Inferior parietal cortex (tissue), 1 donor: ENCODE data around the gene SEMA4A.
"Not testable (repeated sequence)": the region's sequence is repeated elsewhere in the genome, so short reads cannot be mapped to it uniquely, and the experiment has no call there.

Experiments used
- DNase-seq: peaks from one replicate; pipeline ENCODE4 v3.0.0-alpha.2; 2016; ENCODE audit errors: extremely low spot score

SEMA4A gene

DNA sequence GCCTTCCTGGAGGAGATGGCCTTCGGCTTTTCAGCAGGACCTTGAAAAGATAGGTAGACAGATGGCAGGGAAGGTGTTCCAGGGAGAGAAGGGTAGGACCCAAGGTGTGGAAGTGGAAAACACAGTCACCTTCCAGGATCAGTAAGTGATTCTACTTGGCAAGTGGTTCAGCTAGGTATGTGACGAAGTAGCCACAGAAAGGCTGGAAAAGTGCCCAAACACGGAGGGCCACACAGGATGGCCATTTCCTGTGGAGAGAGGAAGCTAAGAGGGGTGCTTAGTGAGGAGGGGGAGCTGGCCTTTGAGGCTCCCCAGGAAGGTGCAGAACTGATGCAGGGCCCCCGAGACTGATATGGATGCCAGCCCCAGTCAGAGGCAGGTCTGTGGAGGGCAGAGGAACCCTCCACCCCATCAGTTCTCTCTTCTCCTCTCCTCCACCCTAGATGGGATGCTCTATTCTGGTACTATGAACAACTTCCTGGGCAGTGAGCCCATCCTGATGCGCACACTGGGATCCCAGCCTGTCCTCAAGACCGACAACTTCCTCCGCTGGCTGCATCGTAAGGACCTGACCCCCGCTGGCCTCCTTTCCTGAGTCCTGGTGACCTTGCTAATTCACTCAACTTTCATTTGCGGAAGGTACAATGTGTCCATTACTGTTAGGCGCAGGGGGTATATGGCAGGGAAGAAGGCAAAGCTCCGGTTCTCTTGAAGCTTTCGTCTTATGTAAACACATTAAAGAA, 6.8 kb downstream of the SEMA4A start:
- DNase-seq: no peak

DNA sequence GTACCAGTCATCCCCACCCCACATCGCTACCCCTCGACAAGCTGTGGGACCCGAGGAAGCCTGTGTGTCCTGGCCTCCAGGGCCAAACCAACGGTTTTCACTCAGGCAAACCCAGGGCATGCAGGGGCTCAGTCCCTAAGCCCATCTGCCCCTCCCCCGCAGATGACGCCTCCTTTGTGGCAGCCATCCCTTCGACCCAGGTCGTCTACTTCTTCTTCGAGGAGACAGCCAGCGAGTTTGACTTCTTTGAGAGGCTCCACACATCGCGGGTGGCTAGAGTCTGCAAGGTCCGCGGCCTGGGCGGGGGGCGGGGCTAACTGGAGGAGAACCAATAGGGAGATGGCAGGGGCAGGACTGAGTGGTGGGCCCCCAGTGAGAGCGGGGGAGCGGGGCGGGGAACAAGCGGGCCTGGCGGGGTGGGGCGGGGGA, 7.4 kb downstream of the SEMA4A start:
- DNase-seq: no peak

DNA sequence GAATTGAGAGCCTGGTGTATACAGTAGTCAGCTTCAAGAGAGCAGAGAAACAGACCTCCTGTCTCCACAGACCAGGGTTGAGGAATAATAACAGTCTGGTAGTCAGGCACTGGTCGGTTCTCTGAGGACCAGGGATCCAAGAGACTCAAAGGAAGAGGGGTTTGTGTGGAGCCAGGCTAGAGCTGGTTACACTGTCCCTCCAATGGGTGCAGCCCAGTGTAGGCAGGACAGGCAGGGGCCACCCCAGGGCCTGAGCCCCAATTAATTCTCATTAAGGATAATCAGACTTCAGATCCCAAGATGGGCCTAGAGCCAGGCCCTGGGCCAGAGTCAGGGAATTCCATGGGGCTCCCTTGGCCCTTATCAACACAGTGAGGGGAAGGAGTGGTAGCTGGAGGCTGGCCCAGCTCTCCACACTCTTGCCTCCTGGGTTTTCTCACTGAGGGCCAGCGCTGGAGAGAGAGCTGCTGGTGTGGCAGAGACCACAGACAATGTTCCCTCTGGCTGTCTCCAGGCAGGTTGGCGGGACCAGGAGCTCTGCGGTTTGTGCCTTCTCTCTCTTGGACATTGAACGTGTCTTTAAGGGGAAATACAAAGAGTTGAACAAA, 9.1 kb downstream of the SEMA4A start:
- no peak for DNase-seq

DNA sequence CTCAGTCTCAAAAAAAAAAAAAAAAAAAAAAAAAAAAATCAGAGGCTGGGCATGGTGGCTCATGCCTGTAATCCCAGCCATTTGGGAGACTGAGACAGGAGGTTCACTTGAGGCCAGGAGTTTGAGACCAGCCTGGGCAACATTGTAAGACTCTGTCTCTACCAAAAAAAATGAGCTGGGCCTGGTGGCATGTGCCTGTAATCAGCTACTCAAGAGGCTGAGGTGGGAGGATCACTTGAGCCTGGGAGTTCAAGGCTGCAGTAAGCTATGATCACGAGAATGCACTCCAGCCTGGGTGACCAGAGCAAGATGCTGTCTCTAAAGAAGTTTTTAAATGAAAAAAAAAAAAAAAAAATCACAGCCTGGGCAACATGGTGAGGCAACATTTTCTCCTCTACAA, 10.3 kb downstream of the SEMA4A start:
- no peak for DNase-seq

DNA sequence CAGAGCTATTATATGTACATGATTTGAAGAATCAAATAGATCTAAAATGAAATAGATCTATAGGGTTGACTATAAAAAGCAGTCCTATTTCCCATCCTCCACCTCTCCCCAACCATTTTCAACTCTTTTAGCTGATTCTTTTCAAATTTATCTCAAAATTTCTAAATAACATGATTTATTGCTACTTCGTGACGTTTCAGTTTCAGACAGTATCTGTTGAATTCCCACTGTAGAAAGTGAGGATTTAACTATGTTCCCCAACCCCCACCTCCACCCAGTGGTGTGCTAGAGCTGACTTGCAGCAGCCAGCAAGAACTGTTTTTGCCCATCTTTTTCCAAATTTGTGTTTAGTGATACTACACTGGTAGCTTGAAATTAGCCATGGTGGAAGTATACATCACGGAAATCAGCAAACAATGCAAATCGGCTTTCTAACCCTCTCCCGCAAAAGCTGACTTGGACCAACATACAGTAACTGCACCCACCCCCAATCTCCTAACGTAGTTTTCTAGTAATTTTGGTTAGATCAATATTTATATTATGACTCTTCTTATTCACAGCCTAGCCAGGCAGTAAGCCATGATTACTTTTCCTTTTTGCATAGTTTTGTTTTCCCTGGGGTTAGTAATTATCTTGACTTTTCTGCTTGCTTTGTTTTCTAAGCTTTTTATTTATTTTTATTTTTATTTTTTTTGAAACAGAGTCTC, 10.9 kb downstream of the SEMA4A start:
- DNase-seq: no peak

DNA sequence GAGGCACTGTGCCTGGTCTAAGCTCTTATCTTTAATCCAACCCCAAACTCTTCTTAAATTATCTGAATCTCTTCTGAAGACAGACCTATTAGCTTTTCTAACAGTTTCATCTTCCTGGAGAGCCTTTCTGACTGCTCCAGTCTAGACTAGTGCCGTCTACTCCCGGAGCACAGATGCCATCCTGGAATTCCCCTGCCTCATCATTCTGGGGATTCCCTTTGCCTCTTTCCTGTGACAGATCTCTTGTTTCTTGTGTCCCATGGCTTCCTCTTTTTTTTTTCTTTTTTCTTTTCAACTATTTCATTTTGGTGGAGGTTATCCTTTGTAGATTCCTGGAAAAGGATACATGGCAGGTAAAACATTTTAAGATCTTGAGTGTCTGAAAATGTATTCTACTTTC, 11.7 kb downstream of the SEMA4A start:
- no peak for DNase-seq

DNA sequence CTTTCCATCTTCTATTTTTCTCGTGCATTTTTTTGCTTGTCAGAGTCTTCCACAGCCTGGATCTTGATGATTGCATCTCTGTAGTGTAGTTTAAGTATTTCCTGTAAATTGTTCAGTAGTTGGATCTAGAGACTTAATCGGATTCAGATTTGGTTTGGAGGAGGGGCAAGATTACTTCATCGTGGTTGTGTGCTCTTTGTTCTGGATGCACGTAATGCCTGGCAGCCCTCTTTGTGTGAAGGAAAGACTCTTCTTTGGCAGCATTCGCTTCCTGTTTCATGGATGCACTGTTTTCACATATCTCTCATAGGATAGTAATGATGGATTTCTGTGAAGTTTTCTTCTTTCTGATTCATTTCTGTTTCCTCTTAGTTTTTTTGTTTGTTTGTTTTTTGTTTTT, 14.2 kb downstream of the SEMA4A start:
- DNase-seq: no peak

DNA sequence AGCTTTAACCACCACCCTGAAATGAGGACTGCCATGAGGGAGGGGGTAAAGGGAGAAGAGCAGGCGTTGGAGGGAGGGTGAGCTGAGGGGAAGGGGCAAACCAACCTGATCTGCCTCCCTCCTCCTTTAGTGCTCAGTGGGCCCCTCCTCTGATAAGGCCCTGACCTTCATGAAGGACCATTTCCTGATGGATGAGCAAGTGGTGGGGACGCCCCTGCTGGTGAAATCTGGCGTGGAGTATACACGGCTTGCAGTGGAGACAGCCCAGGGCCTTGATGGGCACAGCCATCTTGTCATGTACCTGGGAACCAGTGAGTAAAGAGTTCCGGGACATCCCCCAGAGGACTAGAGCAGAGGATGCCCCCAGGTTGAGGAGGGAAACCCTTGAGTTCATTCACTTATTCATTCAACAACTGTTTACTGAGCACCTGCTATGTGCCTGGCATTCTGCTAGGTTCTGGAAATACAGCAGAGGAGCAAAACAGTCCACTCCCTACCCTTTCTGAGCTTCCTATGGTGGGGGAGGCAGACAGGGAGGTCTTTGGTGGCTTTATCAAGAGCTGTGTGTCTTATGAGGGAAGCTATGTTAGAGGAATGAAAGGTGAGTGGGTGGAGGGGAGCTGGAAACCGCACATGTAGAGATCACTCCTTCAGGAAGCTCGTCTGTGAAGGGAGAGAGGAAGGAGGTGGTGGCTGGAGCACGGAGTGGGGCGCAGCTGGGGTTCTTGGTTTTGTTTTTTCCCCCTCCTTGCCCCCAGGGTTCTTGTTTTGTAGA, 19.5 kb downstream of the SEMA4A start:
- no peak for DNase-seq

DNA sequence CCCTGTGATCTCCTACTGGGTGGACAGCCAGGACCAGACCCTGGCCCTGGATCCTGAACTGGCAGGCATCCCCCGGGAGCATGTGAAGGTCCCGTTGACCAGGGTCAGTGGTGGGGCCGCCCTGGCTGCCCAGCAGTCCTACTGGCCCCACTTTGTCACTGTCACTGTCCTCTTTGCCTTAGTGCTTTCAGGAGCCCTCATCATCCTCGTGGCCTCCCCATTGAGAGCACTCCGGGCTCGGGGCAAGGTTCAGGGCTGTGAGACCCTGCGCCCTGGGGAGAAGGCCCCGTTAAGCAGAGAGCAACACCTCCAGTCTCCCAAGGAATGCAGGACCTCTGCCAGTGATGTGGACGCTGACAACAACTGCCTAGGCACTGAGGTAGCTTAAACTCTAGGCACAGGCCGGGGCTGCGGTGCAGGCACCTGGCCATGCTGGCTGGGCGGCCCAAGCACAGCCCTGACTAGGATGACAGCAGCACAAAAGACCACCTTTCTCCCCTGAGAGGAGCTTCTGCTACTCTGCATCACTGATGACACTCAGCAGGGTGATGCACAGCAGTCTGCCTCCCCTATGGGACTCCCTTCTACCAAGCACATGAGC, 23.3 kb downstream of the SEMA4A start:
- no peak for DNase-seq

DNA sequence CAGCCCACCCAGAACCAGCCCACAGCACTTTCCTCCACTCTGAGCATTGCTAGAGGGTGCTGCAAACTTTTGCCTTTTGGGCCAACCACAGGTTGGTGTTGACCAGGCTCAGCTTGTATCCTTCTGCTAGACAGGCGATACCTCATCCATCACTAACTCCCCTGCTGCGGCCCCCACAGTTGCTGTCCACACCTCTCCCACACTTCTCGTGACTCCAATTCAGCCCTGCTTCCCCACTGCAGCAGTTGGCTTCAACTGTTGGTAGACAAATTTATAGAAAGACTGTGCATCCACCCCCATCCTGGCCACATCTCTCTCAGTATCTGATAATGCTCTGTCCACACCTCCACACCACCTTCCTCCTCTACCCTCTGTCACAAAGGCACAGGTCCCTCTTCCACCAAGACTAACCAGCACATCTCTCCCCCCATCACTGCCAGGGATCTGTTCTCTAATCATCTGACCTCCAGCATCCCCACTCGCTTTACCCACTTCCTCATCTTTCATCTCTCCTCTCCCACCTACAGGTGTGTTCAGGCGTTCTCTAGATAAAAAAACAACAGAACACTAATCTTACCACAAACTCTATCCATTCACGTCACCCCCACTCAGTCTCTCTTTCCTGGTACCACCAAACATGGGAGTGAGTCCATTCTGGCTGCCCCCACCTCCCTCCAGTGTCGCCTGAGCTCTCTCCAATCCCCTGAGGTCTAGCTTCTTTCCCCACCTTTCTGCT, 24.7 kb downstream of the SEMA4A start:
- no peak for DNase-seq

DNA sequence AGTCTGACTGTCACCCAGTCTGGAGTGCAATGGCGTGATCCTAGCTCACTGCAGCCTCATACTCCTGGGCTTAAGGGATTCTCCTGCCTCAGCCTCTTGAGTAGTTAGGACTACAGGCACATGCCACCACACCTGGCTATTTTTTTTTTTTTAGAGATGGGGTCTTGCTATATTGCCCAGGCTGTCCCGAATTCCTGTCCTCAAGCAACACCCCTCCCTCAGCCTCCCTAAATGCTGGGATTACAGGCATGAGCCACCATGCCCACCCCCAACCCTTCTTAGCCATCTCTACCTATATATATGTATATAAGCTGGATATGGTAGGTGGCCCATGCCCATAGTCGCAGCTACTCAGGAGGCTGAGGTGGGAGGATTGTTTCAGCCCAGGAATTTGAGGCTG, 27.1 kb downstream of the SEMA4A start:
- DNase-seq: no peak

DNA sequence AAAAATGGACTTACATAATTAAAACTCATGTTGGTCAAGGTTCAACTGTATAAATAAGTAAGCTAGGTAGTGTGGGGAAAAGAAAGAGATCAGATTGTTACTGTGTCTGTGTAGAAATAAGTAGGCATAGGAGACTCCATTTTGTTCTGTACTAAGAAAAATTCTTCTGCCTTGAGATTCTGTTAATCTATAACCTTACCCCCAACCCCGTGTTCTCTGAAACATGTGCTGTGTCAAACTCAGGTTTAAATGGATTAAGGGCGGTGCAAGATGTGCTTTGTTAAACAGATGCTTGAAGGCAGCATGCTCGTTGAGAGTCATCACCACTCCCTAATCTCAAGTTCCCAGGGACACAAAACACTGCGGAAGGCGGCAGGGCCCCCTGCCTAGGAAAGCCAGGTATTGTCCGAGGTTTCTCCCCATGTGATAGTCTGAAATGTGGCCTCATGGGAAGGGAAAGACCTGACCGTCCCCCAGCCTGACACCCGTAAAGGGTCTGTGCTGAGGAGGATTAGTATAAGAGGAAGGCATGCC, 28.1 kb downstream of the SEMA4A start:
- not testable (repeated sequence) for DNase-seq

DNA sequence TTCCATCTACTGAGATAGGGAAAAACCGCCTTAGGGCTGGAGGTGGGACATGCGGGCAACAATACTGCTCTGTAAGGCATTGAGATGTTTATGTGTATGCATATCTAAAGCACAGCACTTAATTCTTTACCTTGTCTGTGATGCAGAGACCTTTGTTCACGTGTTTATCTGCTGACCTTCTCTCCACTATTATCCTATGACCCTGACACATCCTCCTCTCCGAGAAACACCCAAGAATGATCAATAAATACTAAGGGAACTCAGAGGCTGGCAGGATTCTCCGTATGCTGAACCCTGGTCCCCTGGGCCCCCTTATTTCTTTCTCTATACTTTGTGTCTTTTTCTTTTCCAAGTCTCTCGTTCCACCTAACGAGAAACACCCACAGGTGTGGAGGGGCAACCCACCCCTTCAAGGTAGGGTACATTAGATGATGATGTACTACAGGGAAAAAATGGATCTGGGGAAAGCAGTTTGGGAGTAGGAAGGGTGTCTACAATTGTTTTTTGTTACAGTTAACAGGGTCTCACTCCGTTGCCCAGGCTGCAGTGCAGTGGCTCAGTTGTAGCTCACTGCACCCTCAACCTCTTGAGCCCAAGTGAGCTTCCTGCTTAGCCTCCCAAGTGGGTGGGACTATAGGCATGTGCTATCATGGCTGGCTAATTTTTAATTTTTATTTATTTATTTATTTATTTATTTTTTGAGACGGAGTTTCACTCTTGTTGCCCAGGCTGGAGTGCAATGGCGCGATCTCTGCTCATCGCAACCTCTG, 28.8 kb downstream of the SEMA4A start:
- DNase-seq: not testable (repeated sequence)

DNA sequence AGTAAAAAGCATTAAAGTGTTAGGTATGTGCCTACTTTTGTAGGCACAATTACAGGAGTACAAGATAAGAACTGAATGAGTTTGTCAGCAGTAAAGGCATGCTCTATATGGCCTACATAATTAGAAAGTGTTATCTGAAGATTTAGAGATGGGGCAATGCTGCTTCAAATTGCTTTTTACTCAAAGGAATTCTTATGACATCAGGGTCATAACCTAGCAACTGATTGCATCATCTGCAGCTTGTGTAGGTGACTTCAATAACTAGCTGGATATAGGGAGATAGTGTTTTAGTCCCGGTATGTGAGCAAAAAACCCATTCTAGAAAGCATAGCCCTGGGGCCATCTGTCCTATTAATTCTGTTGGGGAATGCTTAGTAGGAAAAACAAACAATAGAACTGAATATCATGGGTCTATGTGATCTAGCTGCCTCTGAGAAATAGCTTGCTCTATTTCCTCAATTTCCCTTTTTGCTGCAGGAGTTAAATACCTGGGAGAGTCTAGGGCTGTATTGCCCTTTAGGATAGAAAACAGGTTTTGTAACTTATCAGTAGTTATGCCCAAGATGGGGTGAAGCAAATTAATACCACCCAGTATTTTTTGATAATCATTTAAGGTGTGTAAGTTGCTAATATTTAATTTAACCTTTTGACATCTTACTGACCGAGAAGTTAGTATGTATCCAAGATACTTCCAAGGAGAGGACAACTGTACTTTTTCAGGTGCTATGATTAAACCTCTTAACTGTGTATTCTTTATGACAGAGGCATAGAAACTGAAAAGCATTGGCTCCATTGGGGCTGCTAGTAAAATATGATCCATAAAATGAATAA, 33.2 kb downstream of the SEMA4A start:
- not testable (repeated sequence) for DNase-seq

DNA sequence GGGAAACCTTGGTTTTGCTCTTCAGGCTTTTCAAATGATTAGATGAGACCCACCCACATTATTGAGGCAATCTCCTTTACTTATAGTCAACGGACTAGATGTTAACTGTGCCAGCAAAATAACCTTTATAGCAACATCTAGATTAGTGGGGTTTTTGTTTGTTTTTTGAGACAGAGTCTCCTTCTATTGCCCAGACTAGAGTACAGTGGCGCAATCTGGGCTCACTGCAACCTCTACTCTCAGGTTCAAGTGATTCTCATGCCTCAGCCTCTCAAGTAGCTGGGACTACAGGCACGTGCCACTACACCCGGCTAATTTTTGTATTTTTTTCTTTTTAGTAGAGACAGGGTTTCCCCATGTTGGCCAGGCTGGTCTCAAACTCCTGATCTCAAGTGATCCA, 36.9 kb downstream of the SEMA4A start:
- DNase-seq: not testable (repeated sequence)

DNA sequence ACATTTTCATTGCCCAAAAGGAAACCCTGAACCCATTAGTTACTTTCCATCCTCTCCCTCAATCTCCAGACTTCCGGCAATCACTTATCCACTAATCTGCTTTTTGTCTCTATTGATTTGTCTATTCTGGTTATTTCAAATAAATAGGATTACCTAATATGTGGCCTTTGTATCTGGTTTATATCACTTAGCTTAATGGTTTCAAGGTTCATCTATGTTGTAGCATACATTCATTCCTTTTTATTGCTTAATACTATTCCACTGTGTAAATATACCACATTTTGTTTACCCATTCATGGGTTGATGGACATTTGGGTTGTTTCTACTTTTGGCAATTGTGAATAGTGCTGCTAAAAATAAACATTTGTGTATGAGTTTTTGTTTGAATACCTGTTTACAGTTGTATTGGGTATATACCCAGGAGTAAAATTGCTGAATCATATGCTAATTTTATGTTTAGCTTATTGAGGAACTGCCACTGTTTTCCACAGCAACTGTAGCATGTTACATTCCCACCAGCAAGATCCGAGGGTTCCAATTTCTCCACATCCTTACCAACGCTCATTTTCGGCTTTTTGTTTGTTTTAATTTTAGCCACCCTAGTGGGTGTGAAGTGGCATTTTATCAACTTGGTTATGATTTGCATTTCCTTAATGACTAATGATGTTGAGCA, 38.0 kb downstream of the SEMA4A start:
- no peak for DNase-seq

DNA sequence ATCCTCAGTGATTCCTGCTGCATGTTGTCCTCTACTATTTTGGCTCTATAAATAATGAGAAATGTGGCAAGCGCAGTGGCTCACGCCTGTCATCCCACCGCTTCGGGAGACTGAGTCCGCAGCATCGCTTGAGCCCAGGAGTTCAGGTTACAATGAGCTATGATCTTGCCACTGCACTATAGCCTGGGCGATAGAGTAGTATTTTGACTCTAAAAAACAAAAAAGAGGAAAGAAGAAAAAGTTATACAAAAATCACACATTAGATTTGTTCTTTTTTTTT, 39.8 kb downstream of the SEMA4A start:
- no peak for DNase-seq

DNA sequence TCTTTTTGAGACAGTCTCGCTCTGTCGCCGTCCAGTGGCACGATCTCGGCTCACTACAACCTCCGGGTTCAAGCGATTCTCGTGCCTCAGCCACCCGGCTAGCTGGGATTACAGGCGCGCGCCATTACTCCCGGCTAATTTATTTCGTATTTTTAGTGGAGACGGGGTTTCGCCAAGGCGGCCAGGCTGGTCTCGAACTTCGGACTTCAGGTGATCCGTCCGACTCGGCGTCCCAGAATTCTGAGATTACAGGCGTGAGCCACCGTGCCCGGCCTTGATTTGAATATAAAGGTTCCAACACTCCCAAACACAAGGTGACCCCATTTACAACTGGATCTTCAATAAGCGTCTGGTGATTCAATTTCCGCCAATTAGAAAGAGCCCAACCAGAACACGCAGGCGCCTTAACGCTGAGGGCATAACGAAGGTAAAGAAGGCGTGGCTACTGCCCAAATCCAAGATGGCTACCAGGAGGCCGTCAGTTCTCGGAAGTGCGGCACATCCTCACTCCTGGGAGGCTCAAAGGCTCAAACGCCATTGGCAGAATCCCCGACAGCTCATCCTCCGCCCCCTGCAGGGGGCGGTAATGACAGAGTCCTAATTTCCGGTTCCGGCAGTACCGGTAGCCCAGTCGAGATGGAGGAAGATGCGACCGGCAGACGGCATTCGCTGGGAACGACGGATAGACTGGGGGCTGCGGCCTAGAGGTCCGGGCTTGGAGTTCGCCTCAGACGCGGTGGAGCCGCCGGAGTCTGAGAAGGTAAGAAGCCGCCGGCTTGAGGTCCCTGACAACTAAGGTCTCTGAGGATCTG, 40.3 kb downstream of the SEMA4A start, which contains the start of gene SLC25A44:
Gene SLC25A44, plus strand, starts transcription at position 617 of the 812 bp plus-strand sequence. CDS start 5,744 bp downstream, outside the sequence.
- DNase-seq: peak; percentile 99
